Smooth muscle cell (in vitro differentiated cells): ENCODE data around the gene BACE2. TPM values are rescaled to one million over a fixed set of nuclear protein-coding genes. Genes with fewer than 3 reads are reported as not detected.

ENCODE experiments used
- DNase-seq: peaks from one replicate; lab custom pipeline; 2025; ENCODE audit not compliant: unreplicated experiment; lab: John Stamatoyannopoulos, UW
- H2AFZ ChIP-seq: fragments of 200-600 bp; sonication (generic); 2 replicates; pipeline ENCODE4 v1.6.0; 2016; ENCODE audit warnings: antibody characterized with exemption, low read depth, mild to moderate bottlenecking
- H3F3A ChIP-seq: fragments of 200-600 bp; sonication (generic); 2 replicates; pipeline ENCODE4 v1.6.0; 2017; ENCODE audit warnings: antibody characterized with exemption, low read depth
- H3K27ac ChIP-seq: fragments of 200-600 bp; sonication (generic); 2 replicates; pipeline ENCODE4 v1.5.1; 2016; ENCODE audit warnings: low read depth, mild to moderate bottlenecking
- H3K27me3 ChIP-seq: fragments of 200-600 bp; sonication (generic); 2 replicates; pipeline ENCODE4 v1.6.1; 2016; ENCODE audit warnings: low read depth, mild to moderate bottlenecking
- H3K36me3 ChIP-seq: fragments of 200-600 bp; sonication (generic); 2 replicates; pipeline ENCODE4 v1.5.1; 2016; ENCODE audit warnings: low read depth
- H3K4me1 ChIP-seq: fragments of 200-600 bp; sonication (generic); 2 replicates; pipeline ENCODE4 v1.5.1; 2016; ENCODE audit warnings: low read depth
- H3K4me2 ChIP-seq: fragments of 200-600 bp; sonication (generic); 2 replicates; pipeline ENCODE4 v1.6.0; 2016; ENCODE audit warnings: mild to moderate bottlenecking
- H3K4me3 ChIP-seq: fragments of 200-600 bp; sonication (generic); 2 replicates; pipeline ENCODE4 v1.5.1; 2016; ENCODE audit warnings: mild to moderate bottlenecking
- H3K79me2 ChIP-seq: fragments of 200-600 bp; sonication (generic); 2 replicates; pipeline ENCODE4 v1.6.0; 2016; ENCODE audit warnings: low read depth, mild to moderate bottlenecking
- H3K9ac ChIP-seq: fragments of 200-600 bp; sonication (generic); 2 replicates; pipeline ENCODE4 v1.6.0; 2016; ENCODE audit warnings: low read depth
- H3K9me3 ChIP-seq: fragments of 200-600 bp; sonication (generic); replicated peaks from 2 replicates; pipeline ENCODE4 v1.5.1; 2016; ENCODE audit warnings: low read depth
- H4K20me1 ChIP-seq: fragments of 200-600 bp; sonication (generic); 2 replicates; pipeline ENCODE4 v1.6.0; 2016; ENCODE audit warnings: low read depth
- CTCF ChIP-seq: fragments of 200-600 bp; sonication (generic); IDR thresholded peaks from 2 replicates; pipeline ENCODE4 v1.5.1; 2017; ENCODE audit warnings: borderline replicate concordance, mild to moderate bottlenecking, antibody characterized with exemption; ENCODE audit not compliant: insufficient read depth, poor library complexity, severe bottlenecking
- WGBS: methylation state at CpG from one replicate; pipeline ENCODE4 v1.1.7; 2016; ENCODE audit warnings: low lambda C conversion rate; 5-methylcytosine and 5-hydroxymethylcytosine counted together
- polyA plus RNA-seq: library from polyadenylated mRNA; unstranded; fragments of >200 nt; fragmentation: Nextera tagmentation; extraction: Ambion mirVana; gene quantifications from 2 replicates; pipeline ENCODE4 v1.2.1, GENCODE V29; 2016
- total RNA-seq: library from RNA; depleted of rRNA; stranded (reverse); fragments of >200 nt; gene quantifications from 2 replicates; pipeline ENCODE4 v1.2.3, GENCODE V29; 2014

The BACE2 gene
- total and polyA plus RNA-seq, 2 experiments from 2014 or later = 25.3 to 33.3 TPM

- Histone ChIP-seq H2AFZ (no peak overlapping the region), H3K4me2 (no peak overlapping the region), H3K36me3 (no peaks in the 10 kb centered on the region), H4K20me1 (no peaks in the 10 kb centered on the region), H3K79me2 (no peaks in the 10 kb centered on the region), H3K27ac (no peak overlapping the region), H3K4me3 (no peak overlapping the region), H3F3A (no peaks in the 10 kb centered on the region), H3K27me3 (no peaks in the 10 kb centered on the region), H3K9ac (no peak overlapping the region), H3K4me1 (no peaks in the 10 kb centered on the region), H3K9me3 (no peaks in the 10 kb centered on the region)
- no peak for DNase-seq
- TF ChIP-seq CTCF = no peak
- 89% methylated on average over 5 of the region's 5 CpGs for WGBS
Observed at GRCh38 chr21:41228492-41228891, 60.5 kb downstream of the BACE2 start.

GRCh38 chr21:41228958-41229357 is 61.0 kb downstream of the BACE2 start:
- no peak overlapping the region for H2AFZ ChIP-seq
- H3K27ac ChIP-seq = no peak overlapping the region

GRCh38 chr21:41229509-41230248 is 61.7 kb downstream of the BACE2 start:
- Histone ChIP-seq H3K9me3 (no peaks in the 10 kb centered on the region), H3F3A (no peaks in the 10 kb centered on the region), H4K20me1 (no peaks in the 10 kb centered on the region), H3K4me1 (no peaks in the 10 kb centered on the region), H3K36me3 (no peaks in the 10 kb centered on the region), H3K4me2 (no peak overlapping the region), H3K9ac (no peak overlapping the region), H3K27me3 (no peaks in the 10 kb centered on the region), H2AFZ (no peak overlapping the region), H3K79me2 (no peaks in the 10 kb centered on the region), H3K27ac (no peak overlapping the region), H3K4me3 (no peak overlapping the region)
- DNase-seq = no peak
- 98% methylated on average over 10 of the region's 10 CpGs for WGBS
- TF ChIP-seq CTCF = no peak

More at GRCh38 chr21:41228958-41229357, 61.0 kb downstream of the BACE2 start:
- H3K9me3 ChIP-seq = no peaks in the 10 kb centered on the region
- no peak overlapping the region for H3K4me2 ChIP-seq
- H3K79me2 ChIP-seq = no peaks in the 10 kb centered on the region
- no peak overlapping the region for H3K9ac ChIP-seq
- no peak for DNase-seq
- H4K20me1 ChIP-seq = no peaks in the 10 kb centered on the region
- no peak overlapping the region for H3K4me3 ChIP-seq
- no peak for TF ChIP-seq CTCF
- WGBS = 88% methylated on average over 7 of the region's 7 CpGs
- no peaks in the 10 kb centered on the region for H3F3A ChIP-seq
- H3K4me1 ChIP-seq = no peaks in the 10 kb centered on the region
- H3K36me3 ChIP-seq = no peaks in the 10 kb centered on the region
- no peaks in the 10 kb centered on the region for H3K27me3 ChIP-seq

GRCh38 chr21:41230497-41230896 is 62.5 kb downstream of the BACE2 start:
- no peak overlapping the region for H3K4me2 ChIP-seq
- H3K9ac ChIP-seq = no peak overlapping the region
- H4K20me1 ChIP-seq = no peaks in the 10 kb centered on the region
- no peaks in the 10 kb centered on the region for H3K79me2 ChIP-seq
- no peak for DNase-seq
- no peak overlapping the region for H3K4me3 ChIP-seq
- H3K36me3 ChIP-seq = no peaks in the 10 kb centered on the region
- no peaks in the 10 kb centered on the region for H3K9me3 ChIP-seq
- H3K27me3 ChIP-seq = no peaks in the 10 kb centered on the region
- TF ChIP-seq CTCF = no peak
- no peaks in the 10 kb centered on the region for H3F3A ChIP-seq
- no peak overlapping the region for H3K27ac ChIP-seq
- WGBS = 72% methylated on average over 4 of the region's 4 CpGs
- no peaks in the 10 kb centered on the region for H3K4me1 ChIP-seq
- no peak overlapping the region for H2AFZ ChIP-seq
